ENCODE results near the gene FANCB. TPM values are rescaled to one million over a fixed set of nuclear protein-coding genes. Genes with fewer than 3 reads are reported as not detected.

FANCB gene
- total RNA-seq = 2.9 and 4.1 TPM in 2 replicates

GRCh38 chrX:14872851-14873675 lies at the start of gene FANCB, which contains the start of gene MOSPD2:
Gene FANCB, minus strand, starts transcription at chrX:14873069. Its CDS starts 7,559 bp downstream, at chrX:14865510.
Gene MOSPD2, plus strand, starts transcription at chrX:14873421. Its CDS starts 108 bp downstream, at chrX:14873529.

Other genes starting within 250 kb of the FANCB start
- 8.9 and 11.5 TPM in 2 replicates for gene MOSPD2, start 352 bp upstream of the FANCB start, total RNA-seq